CD14-positive monocyte (primary cell): ENCODE data around the gene GNA12. TPM values are rescaled to one million over a fixed set of nuclear protein-coding genes. Genes with fewer than 3 reads are reported as not detected.

ENCODE experiments used
- DNase-seq, 3 donors: peaks; one replicate each; pipeline ENCODE4 v3.0.0-alpha.2; 2011 to 2022
- H2AFZ ChIP-seq: 2 replicates; pipeline ENCODE4 v1.6.0; 2012; ENCODE audit warnings: mild to moderate bottlenecking, low read depth, low read length, inconsistent platforms; ENCODE audit not compliant: insufficient read depth, poor library complexity, severe bottlenecking
- H3K27ac ChIP-seq, 2 donors: 1 replicate in 1 of 2; 2 replicates in 1 of 2; pipeline ENCODE4 v1.5.1; 2012 to 2013; ENCODE audit warnings: low read length in 2 of 2, control low read depth in 1 of 2, inconsistent platforms in 1 of 2, low read depth in 1 of 2, mild to moderate bottlenecking in 1 of 2
- H3K27me3 ChIP-seq, 2 donors: one replicate each; pipeline versions ENCODE4 v1.6.0 to v1.6.1; 2011 to 2013; ENCODE audit warnings: low read length in 2 of 2; ENCODE audit not compliant: control insufficient read depth in 2 of 2, insufficient read depth in 2 of 2
- H3K36me3 ChIP-seq, 2 donors: replicated peaks in 1 of 2; 1 replicate in 1 of 2; 2 replicates in 1 of 2; pipeline versions ENCODE4 v1.5.1 to v1.6.1; 2012 to 2013; ENCODE audit warnings: low read length in 2 of 2, control low read depth in 1 of 2, inconsistent platforms in 1 of 2, mild to moderate bottlenecking in 1 of 2; ENCODE audit not compliant: insufficient read depth in 2 of 2, control insufficient read depth in 1 of 2
- H3K4me1 ChIP-seq, 2 donors: 1 replicate in 1 of 2; 2 replicates in 1 of 2; pipeline versions ENCODE4 v1.5.1 to v1.6.1; 2012 to 2013; ENCODE audit warnings: low read length in 2 of 2, control low read depth in 1 of 2, inconsistent platforms in 1 of 2, mild to moderate bottlenecking in 1 of 2, moderate library complexity in 1 of 2; ENCODE audit not compliant: insufficient read depth in 2 of 2, control insufficient read depth in 1 of 2
- H3K4me2 ChIP-seq: replicated peaks from 2 replicates; pipeline ENCODE3; 2012; ENCODE audit warnings: low read length, moderate library complexity, mild to moderate bottlenecking; ENCODE audit not compliant: poor library complexity, severe bottlenecking; ENCODE audit errors: extremely low read depth
- H3K4me3 ChIP-seq, 3 experiments: fragments of 200-600 bp in 1 of 3; sonication (generic) in 1 of 3; replicated peaks in 1 of 3; 1 replicate in 2 of 3; 2 replicates in 1 of 3; pipeline ENCODE4 v1.5.1; 2011 to 2013; ENCODE audit warnings: low read length in 3 of 3, mild to moderate bottlenecking in 3 of 3, control low read depth in 2 of 3, low read depth in 2 of 3, inconsistent platforms in 1 of 3, moderate library complexity in 1 of 3
- H3K79me2 ChIP-seq: 2 replicates; pipeline ENCODE4 v1.6.0; 2012; ENCODE audit warnings: mild to moderate bottlenecking, control low read depth, inconsistent platforms, low read length, moderate library complexity; ENCODE audit not compliant: insufficient read depth
- H3K9ac ChIP-seq: 2 replicates; pipeline ENCODE4 v1.6.0; 2017; ENCODE audit warnings: low read length, mild to moderate bottlenecking; ENCODE audit not compliant: insufficient read depth, poor library complexity, severe bottlenecking
- H3K9me3 ChIP-seq, 2 donors: replicated peaks in 1 of 2; 1 replicate in 1 of 2; 2 replicates in 1 of 2; pipeline versions ENCODE4 v1.5.1 to v1.6.1; 2012 to 2013; ENCODE audit warnings: low read length in 2 of 2, control low read depth in 1 of 2; ENCODE audit not compliant: control insufficient read depth in 1 of 2, insufficient read depth in 1 of 2
- H4K20me1 ChIP-seq: 2 replicates; pipeline ENCODE4 v1.6.0; 2012; ENCODE audit warnings: mild to moderate bottlenecking, low read length, control low read depth, moderate library complexity; ENCODE audit not compliant: insufficient read depth
- H3K27ac Mint-ChIP-seq, 7 donors: one replicate each; pipeline ENCODE4 v1.8.0; 2020; ENCODE audit warnings: mild to moderate bottlenecking in 7 of 7, mixed read lengths in 7 of 7, moderate library complexity in 6 of 7, inconsistent platforms in 2 of 7
- H3K27me3 Mint-ChIP-seq, 3 donors: one replicate each; pipeline ENCODE4 v1.8.0; 2021 to 2022; ENCODE audit warnings: low read depth in 3 of 3, mild to moderate bottlenecking in 3 of 3, mixed read lengths in 3 of 3, moderate library complexity in 3 of 3, inconsistent platforms in 1 of 3
- H3K36me3 Mint-ChIP-seq, 2 donors: one replicate each; pipeline ENCODE4 v1.8.0; 2020; ENCODE audit warnings: mixed read lengths in 2 of 2, inconsistent platforms in 1 of 2, mild to moderate bottlenecking in 1 of 2
- H3K4me1 Mint-ChIP-seq: one replicate; pipeline ENCODE4 v1.8.0; 2020; ENCODE audit warnings: mild to moderate bottlenecking, mixed read lengths
- H3K4me3 Mint-ChIP-seq, 2 donors: one replicate each; pipeline ENCODE4 v1.8.0; 2020; ENCODE audit warnings: mild to moderate bottlenecking in 2 of 2, mixed read lengths in 2 of 2, moderate library complexity in 1 of 2
- H3K9me3 Mint-ChIP-seq, 7 donors: one replicate each; pipeline ENCODE4 v1.8.0; 2020 to 2022; ENCODE audit warnings: mixed read lengths in 7 of 7, mild to moderate bottlenecking in 6 of 7, moderate library complexity in 6 of 7, inconsistent platforms in 2 of 7
- CTCF ChIP-seq: fragments of 200-600 bp; IDR thresholded peaks from one replicate; pipeline ENCODE4 v1.8.0; 2022; ENCODE audit warnings: antibody characterized with exemption, mild to moderate bottlenecking
- WGBS: methylation state at CpG from one replicate; pipeline ENCODE4 v1.1.5; 2013; ENCODE audit warnings: missing lambda C conversion rate; ENCODE audit not compliant: insufficient coverage; 5-methylcytosine and 5-hydroxymethylcytosine counted together
- intact Hi-C, 2 donors: fragments of 100-400 bp; cut with micrococcal nuclease; formaldehyde crosslinking; loops; one replicate each; pipeline versions ENCODE4 v1.15.0 to v1.15.1; 2023
- polyA plus RNA-seq, 3 donors: library from polyadenylated mRNA; depleted of rRNA in 1 of 3; unstranded in 2 of 3; stranded (reverse) in 1 of 3; fragments of 300-500 nt in 2 of 3; fragments of >200 nt in 1 of 3; fragmentation: Illumina TruSeq in 2 of 3; gene quantifications; 1 replicate in 2 of 3; 2 replicates in 1 of 3; pipeline ENCODE4 v1.2.3, GENCODE V29; 2012 to 2021

GNA12 gene
- polyA plus RNA-seq, 3 donors: 3.4 to 25.9 (median 10.6) TPM

GRCh38 chr7:2794836-2795636 lies 49.1 kb downstream of the GNA12 start:
- Histone ChIP-seq H3K9ac (no peak overlapping the region), H3K4me2 (no peak overlapping the region), H3K9me3 (no peaks in the 10 kb centered on the region), H2AFZ (no peak overlapping the region), H3K4me1 (peaks cover 19 to 26% of the 10 kb centered on the region in 2 donors), H4K20me1 (no peaks in the 10 kb centered on the region), H3K79me2 (peaks cover 9% of the 10 kb centered on the region), H3K27me3 (no peaks in the 10 kb centered on the region), H3K27ac (no peak overlapping the region), H3K4me3 (no peak overlapping the region), H3K36me3 (peaks cover 10 to 34% of the 10 kb centered on the region in 2 donors)
- 88% methylated on average over 12 of the region's 17 CpGs for whole genome bisulfite sequencing
- no peak for TF ChIP-seq CTCF
- no peak for DNase-seq
- intact Hi-C loops: no loop called here
- H3K4me1 Mint-ChIP-seq: peaks cover 38% of the 10 kb centered on the region
- H3K9me3 Mint-ChIP-seq: peaks cover 0 to 2% (median 0%) of the 10 kb centered on the region in 7 donors
- H3K36me3 Mint-ChIP-seq: peaks cover 43 to 45% of the 10 kb centered on the region in 2 donors
- H3K27ac Mint-ChIP-seq: peak overlapping the region in 3 of 7 donors; percentile 13 to 90 (median 36)
- H3K27me3 Mint-ChIP-seq: peaks cover 0 to 4% (median 3%) of the 10 kb centered on the region in 3 donors
- no peak overlapping the region for H3K4me3 Mint-ChIP-seq

GRCh38 chr7:2792856-2793487 lies 51.1 kb downstream of the GNA12 start:
- WGBS: 56% methylated on average over 15 of the region's 16 CpGs
- Histone ChIP-seq H3K9ac (peak overlapping the region; percentile 30), H3K36me3 (peaks cover 15 to 46% of the 10 kb centered on the region in 2 donors), H3K4me1 (peaks cover 19 to 26% of the 10 kb centered on the region in 2 donors), H3K4me3 (peak overlapping the region in 2 of 3 experiments; percentile 11 to 36), H3K27ac (peak overlapping the region; percentile 78 to 86), H2AFZ (no peak overlapping the region), H4K20me1 (no peaks in the 10 kb centered on the region), H3K9me3 (no peaks in the 10 kb centered on the region), H3K27me3 (no peaks in the 10 kb centered on the region), H3K79me2 (peaks cover 3% of the 10 kb centered on the region), H3K4me2 (peak overlapping the region; percentile 27)
- peak overlapping the region; percentile 66 to 71 for H3K4me3 Mint-ChIP-seq
- peak; percentile 86 to 96 (median 92) for DNase-seq
- peak overlapping the region; percentile 79 to 94 (median 89) for H3K27ac Mint-ChIP-seq
- peaks cover 37% of the 10 kb centered on the region for H3K4me1 Mint-ChIP-seq
- H3K9me3 Mint-ChIP-seq: peaks cover 0 to 2% (median 0%) of the 10 kb centered on the region in 7 donors
- intact Hi-C loops: loop anchor here in 1 of 2 donors (1.0 kb wide), 1 partner anchor 36 kb away; no protein-coding TSS in a partner anchor
- H3K36me3 Mint-ChIP-seq: peaks cover 60% of the 10 kb centered on the region in 2 donors
- peaks cover 0 to 4% (median 3%) of the 10 kb centered on the region in 3 donors for H3K27me3 Mint-ChIP-seq
- no peak for TF ChIP-seq CTCF
